Type B pancreatic cell (in vitro differentiated cells): ENCODE results near the gene TMEM30A. TPM values are rescaled to one million over a fixed set of nuclear protein-coding genes. Genes with fewer than 3 reads are reported as not detected.

Experiments used
- DNase-seq: peaks from one replicate; pipeline ENCODE4 v3.0.0; 2021; ENCODE audit warnings: mixed read lengths; ENCODE audit not compliant: unreplicated experiment; ENCODE audit errors: extremely low spot score
- H3K27ac Mint-ChIP-seq: 2 replicates; pipeline ENCODE4 v1.8.0; 2021; ENCODE audit warnings: mild to moderate bottlenecking, mixed read lengths
- H3K27me3 Mint-ChIP-seq: 2 replicates; pipeline ENCODE4 v1.8.0; 2021; ENCODE audit warnings: mixed read lengths
- H3K36me3 Mint-ChIP-seq: 2 replicates; pipeline ENCODE4 v1.8.0; 2021; ENCODE audit warnings: mixed read lengths
- H3K4me1 Mint-ChIP-seq: one replicate; pipeline ENCODE4 v1.8.0; 2021; ENCODE audit warnings: mixed read lengths; ENCODE audit not compliant: unreplicated experiment
- H3K4me3 Mint-ChIP-seq: 2 replicates; pipeline ENCODE4 v1.8.0; 2021; ENCODE audit warnings: mild to moderate bottlenecking, mixed read lengths
- H3K9me3 Mint-ChIP-seq: 2 replicates; pipeline ENCODE4 v1.8.0; 2021; ENCODE audit warnings: mixed read lengths
- CTCF ChIP-seq: fragments of 200-600 bp; sonication (generic); conservative IDR thresholded peaks from 2 replicates; pipeline ENCODE4 v1.5.0; 2021; ENCODE audit warnings: antibody characterized with exemption, mild to moderate bottlenecking
- total RNA-seq: library from RNA; stranded (reverse); gene quantifications from 2 replicates; pipeline ENCODE4 v1.2.1, GENCODE V29; 2021; ENCODE audit warnings: low replicate concordance

TMEM30A gene
- total RNA-seq, 1 donor from 2014 or later, result 78.7 TPM

- Mint-ChIP-seq H3K9me3 (no peaks in the 10 kb centered on the region), H3K4me3 (peak overlapping the region; percentile 92), H3K4me1 (peaks cover 48% of the 10 kb centered on the region), H3K27ac (peak overlapping the region; percentile 14), H3K27me3 (peaks cover 90% of the 10 kb centered on the region), H3K36me3 (no peaks in the 10 kb centered on the region)
- DNase-seq, result no peak
- TF ChIP-seq CTCF, result no peak
Observed at GRCh38 chr6:75204959-75205775, 79.4 kb downstream of the TMEM30A start.

- Mint-ChIP-seq H3K4me3 (peak overlapping the region; percentile 92), H3K27ac (peak overlapping the region; percentile 1), H3K36me3 (no peaks in the 10 kb centered on the region), H3K9me3 (no peaks in the 10 kb centered on the region), H3K4me1 (peaks cover 48% of the 10 kb centered on the region), H3K27me3 (peaks cover 93% of the 10 kb centered on the region)
- no peak for DNase-seq
- TF ChIP-seq CTCF, result peak; percentile 90
Observed at GRCh38 chr6:75204217-75204958, 80.2 kb downstream of the TMEM30A start.

GRCh38 chr6:75203721-75204120 lies 80.9 kb downstream of the TMEM30A start:
- no peak for TF ChIP-seq CTCF
- peaks cover 88% of the 10 kb centered on the region for H3K27me3 Mint-ChIP-seq
- peaks cover 43% of the 10 kb centered on the region for H3K4me1 Mint-ChIP-seq
- no peaks in the 10 kb centered on the region for H3K36me3 Mint-ChIP-seq
- H3K9me3 Mint-ChIP-seq, result no peaks in the 10 kb centered on the region
- H3K4me3 Mint-ChIP-seq, result peak overlapping the region; percentile 92
- no peak overlapping the region for H3K27ac Mint-ChIP-seq
- no peak for DNase-seq

Other genes starting within 250 kb of the TMEM30A start
- gene COL12A1, start 78.7 kb downstream of the TMEM30A start, total RNA-seq, result 6.9 and 21.5 TPM in 2 replicates
- 370 and 456 TPM in 2 replicates for gene COX7A2, start 41.0 kb downstream of the TMEM30A start, total RNA-seq
- gene FILIP1, start 209.0 kb upstream of the TMEM30A start, total RNA-seq, result 2.0 and 5.0 TPM in 2 replicates